A673 (cell line): Measurements from ENCODE around the gene DAPK1. TPM values are rescaled to one million over a fixed set of nuclear protein-coding genes. Genes with fewer than 3 reads are reported as not detected.

ENCODE experiments used
- BruUV-seq: library from RNA; stranded (reverse); fragments of 400-500 nt; replicated peaks from 2 replicates; lab custom pipeline; 2021; lab: Mats Ljungman, UMichigan
- CTCF ChIA-PET: fragments of 300-600 bp; sonication (Branson Sonifier 250); formaldehyde crosslinking; loops from one replicate; lab custom pipeline; 2022; ENCODE audit warnings: antibody characterized with exemption; lab: Charles Lee
- POLR2A ChIA-PET: fragments of 300-600 bp; sonication (Branson Sonifier 250); formaldehyde crosslinking; loops from one replicate; lab custom pipeline; 2022; ENCODE audit warnings: antibody characterized with exemption; ENCODE audit not compliant: low non-redundant PET; lab: Charles Lee
- DNase-seq: peaks from one replicate; pipeline ENCODE4 v3.0.0-alpha.2; 2015; ENCODE audit warnings: low spot score
- H3K27ac ChIP-seq: fragments of 200-600 bp; sonication (generic); 2 replicates; pipeline ENCODE4 v1.5.1; 2016; ENCODE audit warnings: mixed run types, low read depth, mild to moderate bottlenecking, mixed read lengths, antibody characterized with exemption, low read length; ENCODE audit not compliant: poor library complexity, severe bottlenecking
- H3K27me3 ChIP-seq: fragments of 200-600 bp; sonication (generic); replicated peaks from 2 replicates; pipeline ENCODE4 v1.6.1; 2017; ENCODE audit warnings: mixed run types, low read depth, mild to moderate bottlenecking, mixed read lengths, antibody characterized with exemption, low read length; ENCODE audit not compliant: insufficient read depth, poor library complexity
- H3K36me3 ChIP-seq: fragments of 200-600 bp; sonication (generic); 2 replicates; pipeline ENCODE4 v1.6.1; 2016; ENCODE audit warnings: mixed run types, mild to moderate bottlenecking, mixed read lengths, antibody characterized with exemption, low read length; ENCODE audit not compliant: insufficient read depth, poor library complexity, severe bottlenecking
- H3K4me1 ChIP-seq: fragments of 200-600 bp; sonication (generic); 2 replicates; pipeline ENCODE4 v1.6.1; 2017; ENCODE audit warnings: mixed run types, mild to moderate bottlenecking, mixed read lengths, antibody characterized with exemption, low read length; ENCODE audit not compliant: insufficient read depth, poor library complexity, severe bottlenecking
- H3K4me3 ChIP-seq: fragments of 200-600 bp; sonication (generic); 2 replicates; pipeline ENCODE4 v1.5.1; 2016; ENCODE audit warnings: low read depth, mixed run types, mild to moderate bottlenecking, mixed read lengths, low read length; ENCODE audit not compliant: poor library complexity, severe bottlenecking
- H3K9me3 ChIP-seq: fragments of 200-600 bp; sonication (generic); 2 replicates; pipeline ENCODE4 v1.6.1; 2016; ENCODE audit warnings: mixed run types, low read depth, mild to moderate bottlenecking, mixed read lengths, antibody characterized with exemption, low read length; ENCODE audit not compliant: poor library complexity, severe bottlenecking
- CTCF ChIP-seq: fragments of 300-800, 200-600 bp; sonication (generic); conservative IDR thresholded peaks from 2 replicates; pipeline ENCODE4 v1.5.1; 2017; ENCODE audit warnings: low read depth, mild to moderate bottlenecking, antibody characterized with exemption, low read length, moderate library complexity, mixed read lengths
- EZH2 ChIP-seq: fragments of 200-600 bp; sonication (generic); IDR thresholded peaks from 2 replicates; pipeline ENCODE4 v1.6.1; 2017; ENCODE audit warnings: borderline replicate concordance, low read depth, mild to moderate bottlenecking, mixed read lengths, antibody characterized with exemption, low read length; ENCODE audit not compliant: poor library complexity, severe bottlenecking
- intact Hi-C: fragments of 100-400 bp; cut with micrococcal nuclease; formaldehyde crosslinking; loops from one replicate; pipeline ENCODE4 v1.10.0; 2022; ENCODE audit not compliant: unreplicated experiment
- total RNA-seq: library from RNA; stranded (reverse); gene quantifications from 2 replicates; pipeline ENCODE4 v1.2.3, GENCODE V29; 2021

Gene DAPK1
- total RNA-seq, 1 experiment from 2014 or later: 380 TPM

DNA sequence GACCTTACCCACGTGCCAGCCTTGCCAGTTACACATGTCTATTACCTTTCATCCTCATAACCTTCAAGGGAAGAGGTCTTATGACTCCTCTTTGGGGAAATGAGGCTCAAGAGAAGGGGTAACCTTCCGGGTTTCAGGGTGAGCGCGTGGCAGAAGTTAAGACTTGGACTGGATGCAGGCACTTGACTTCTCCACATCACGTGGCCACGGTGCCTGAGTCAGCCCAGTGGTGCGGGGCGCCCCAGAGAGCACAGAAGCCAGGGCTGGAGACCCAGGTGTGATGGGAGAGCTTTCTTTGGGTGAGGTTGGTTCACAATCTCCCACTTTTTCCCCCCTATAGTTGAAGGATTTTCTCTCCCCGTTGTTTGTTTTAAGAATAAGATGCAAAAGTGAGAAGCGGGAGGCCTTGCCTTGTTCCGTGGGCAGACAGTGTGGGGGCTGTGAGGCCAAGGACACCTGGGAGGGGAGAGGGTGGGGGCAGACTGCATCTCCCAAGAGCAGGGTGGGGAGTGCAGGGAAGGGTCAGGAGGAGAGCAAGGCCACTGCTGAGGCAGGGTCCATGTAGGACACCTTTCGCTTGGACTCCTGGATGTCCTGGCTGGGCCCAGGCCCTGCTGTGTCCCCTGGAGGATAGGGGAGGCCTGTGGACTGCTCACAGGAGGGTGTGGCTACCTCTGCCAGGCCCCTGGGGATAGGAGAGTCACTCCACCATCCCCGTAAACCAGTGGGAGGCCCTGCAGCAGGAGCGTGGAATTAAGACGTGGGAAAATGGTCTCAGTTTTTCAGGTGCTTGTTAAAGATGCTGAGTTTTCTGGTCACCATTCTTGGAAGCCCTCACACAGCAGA lies 138.2 kb downstream of the DAPK1 start:
- no peak for TF ChIP-seq EZH2
- TF ChIP-seq CTCF: no peak
- no peak for DNase-seq
- Histone ChIP-seq H3K4me3 (no peak overlapping the region), H3K4me1 (peaks cover 25% of the 10 kb centered on the region), H3K27me3 (no peaks in the 10 kb centered on the region), H3K9me3 (no peaks in the 10 kb centered on the region), H3K36me3 (peaks cover 74% of the 10 kb centered on the region), H3K27ac (peak overlapping the region; percentile 4)
- BruUV-seq: no TSS peak
- ChIA-PET POLR2A (no interaction called here), CTCF (no interaction called here)
- intact Hi-C loops: no loop called here

DNA sequence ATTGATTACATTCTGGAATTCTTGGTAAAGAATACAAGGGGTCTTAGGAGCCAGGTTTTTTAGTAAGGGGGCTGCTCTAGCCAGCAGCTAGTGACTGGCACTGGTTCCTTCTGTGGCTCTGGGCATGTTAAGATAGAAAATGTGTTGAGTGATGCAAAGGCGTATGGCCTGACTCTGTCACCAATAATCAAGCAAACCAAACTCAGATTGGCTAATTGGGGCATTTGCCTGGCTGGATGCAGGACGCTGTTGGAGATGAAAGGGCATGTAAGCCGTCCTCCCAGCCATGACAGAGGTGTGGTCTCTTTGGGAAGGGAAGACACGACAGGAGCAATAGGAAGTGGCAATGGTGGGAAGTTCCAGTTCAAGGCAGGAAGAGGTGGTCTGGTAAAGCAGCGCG lies 140.6 kb downstream of the DAPK1 start:
- Histone ChIP-seq H3K27me3 (no peaks in the 10 kb centered on the region), H3K9me3 (no peaks in the 10 kb centered on the region), H3K36me3 (peaks cover 90% of the 10 kb centered on the region), H3K4me1 (peaks cover 39% of the 10 kb centered on the region), H3K4me3 (no peak overlapping the region), H3K27ac (no peak overlapping the region)
- no peak for DNase-seq
- BruUV-seq: no TSS peak
- TF ChIP-seq CTCF: no peak
- TF ChIP-seq EZH2: no peak
- ChIA-PET CTCF (no interaction called here), POLR2A (interaction anchor here (0.8 kb wide), 1 partner anchor 1110 kb away, joined by 12 read pairs; no protein-coding TSS in a partner anchor)
- intact Hi-C loops: no loop called here

GRCh38 chr9:87639949-87640348 lies 142.3 kb downstream of the DAPK1 start:
- intact Hi-C loops: no loop called here
- DNase-seq: no peak
- CTCF ChIA-PET: no interaction called here
- peaks cover 90% of the 10 kb centered on the region for H3K36me3 ChIP-seq
- TF ChIP-seq CTCF (no peak), EZH2 (no peak)
- H3K9me3 ChIP-seq: no peaks in the 10 kb centered on the region
- H3K27me3 ChIP-seq: no peaks in the 10 kb centered on the region
- H3K4me3 ChIP-seq: no peak overlapping the region
- H3K27ac ChIP-seq: peak overlapping the region; percentile 53
- no TSS peak for BruUV-seq
- peaks cover 44% of the 10 kb centered on the region for H3K4me1 ChIP-seq
- POLR2A ChIA-PET: interaction anchor here (0.7 kb wide), 1 partner anchor 541 kb away, joined by 3 read pairs; no protein-coding TSS in a partner anchor
